ENCODE measurements around the gene AGXT. TPM values are rescaled to one million over a fixed set of nuclear protein-coding genes. Genes with fewer than 3 reads are reported as not detected.

AGXT gene
- 1 to 10 TPM in 1 of 2 donors, under 1 TPM in 1; 0.59 to 3.0 TPM for total RNA-seq
- long read RNA-seq, partial matches to known transcripts: 1 of 4 reads
- long read RNA-seq, other reads (novel, unspliced or antisense): 1 of 4 reads

DNA sequence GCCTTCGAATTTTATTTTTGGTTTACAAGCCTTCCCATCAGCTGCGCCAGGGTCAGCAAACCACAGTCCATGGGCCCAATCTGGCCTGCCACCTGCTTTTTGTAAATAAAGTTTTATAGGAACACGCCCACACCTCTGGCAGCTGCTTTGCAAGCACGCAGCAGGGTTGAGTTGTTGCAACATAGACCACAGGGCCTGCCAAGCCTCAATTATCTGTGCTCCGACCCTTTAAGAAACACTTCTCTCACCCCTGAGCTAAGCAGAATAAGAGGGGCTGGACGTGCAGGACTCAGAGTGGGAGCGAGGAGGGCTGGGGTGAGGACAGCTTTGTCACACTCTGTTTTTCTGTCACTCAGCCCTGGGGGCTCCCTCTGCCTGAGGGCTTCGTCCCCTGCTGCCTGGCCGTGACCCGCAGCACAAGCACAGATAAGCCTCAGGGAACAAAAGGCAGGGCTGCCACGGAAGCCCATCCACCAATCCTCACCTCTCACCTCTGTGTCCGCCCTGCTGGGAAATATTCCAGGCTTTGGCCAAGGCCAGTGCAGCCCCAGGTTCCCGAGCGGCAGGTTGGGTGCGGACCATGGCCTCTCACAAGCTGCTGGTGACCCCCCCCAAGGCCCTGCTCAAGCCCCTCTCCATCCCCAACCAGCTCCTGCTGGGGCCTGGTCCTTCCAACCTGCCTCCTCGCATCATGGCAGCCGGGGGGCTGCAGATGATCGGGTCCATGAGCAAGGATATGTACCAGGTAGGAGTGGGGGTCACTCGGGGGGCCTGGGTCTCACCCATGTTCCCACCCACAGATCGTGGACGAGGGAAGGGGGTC lies at the start of gene AGXT:
AGXT (plus strand) TSS at position 539 of the 823 bp plus-strand sequence; CDS start at position 581, 42 bp downstream.
- peak; percentile 72 to 80 for DNase-seq
- intact Hi-C loops (cut with DNase I, micrococcal nuclease): no loop called here
- peak; percentile 88 for ATAC-seq

DNA sequence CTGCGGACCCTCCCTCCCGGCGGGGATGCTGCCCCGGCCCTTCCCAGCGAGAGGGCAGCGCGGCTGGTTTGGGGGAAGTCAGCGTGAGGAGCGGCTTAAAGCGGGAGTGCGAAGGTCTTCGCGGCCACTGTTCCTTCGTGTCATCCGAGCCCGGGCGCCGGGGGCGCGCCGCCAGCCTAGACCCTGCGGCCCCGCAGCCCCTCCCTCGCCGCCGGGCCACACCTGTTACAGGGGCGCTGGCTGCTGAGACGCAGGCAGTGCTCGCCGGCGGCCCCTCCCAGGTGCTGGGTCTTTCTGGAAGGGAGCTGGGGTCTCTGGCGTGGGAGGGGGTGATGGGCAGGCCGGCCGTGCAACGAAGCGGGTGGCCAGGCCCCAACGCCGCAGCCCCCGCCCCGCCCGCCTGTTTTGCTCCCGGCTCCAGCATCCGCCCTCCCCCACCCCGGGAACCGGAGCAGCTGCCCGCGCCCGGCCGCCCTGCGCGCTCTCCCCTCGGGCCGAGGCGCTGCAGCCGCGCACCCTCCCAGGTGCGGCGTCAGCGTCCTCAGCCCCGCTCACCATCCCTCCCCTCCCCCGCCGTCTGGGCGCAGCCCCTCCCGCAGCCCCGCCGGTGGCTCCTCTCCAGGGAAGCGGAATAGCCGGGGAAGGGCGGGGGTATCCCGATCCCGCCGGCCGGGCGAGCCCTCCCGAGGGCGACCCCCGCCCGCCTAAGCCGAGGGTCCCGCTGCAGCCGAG lies 49.3 kb upstream of the AGXT start:
- no peak for ATAC-seq
- no peak for DNase-seq
- intact Hi-C loops (cut with DNase I, micrococcal nuclease): no loop called here

GRCh38 chr2:240819858-240820606 lies 48.6 kb upstream of the AGXT start, which contains the start of gene KIF1A:
Gene KIF1A, minus strand, starts transcription at chr2:240820219. Its CDS starts 22,467 bp downstream, at chr2:240797752.
- DNase-seq: no peak
- no peak for ATAC-seq
- intact Hi-C loops (cut with DNase I, micrococcal nuclease): no loop called here

DNA sequence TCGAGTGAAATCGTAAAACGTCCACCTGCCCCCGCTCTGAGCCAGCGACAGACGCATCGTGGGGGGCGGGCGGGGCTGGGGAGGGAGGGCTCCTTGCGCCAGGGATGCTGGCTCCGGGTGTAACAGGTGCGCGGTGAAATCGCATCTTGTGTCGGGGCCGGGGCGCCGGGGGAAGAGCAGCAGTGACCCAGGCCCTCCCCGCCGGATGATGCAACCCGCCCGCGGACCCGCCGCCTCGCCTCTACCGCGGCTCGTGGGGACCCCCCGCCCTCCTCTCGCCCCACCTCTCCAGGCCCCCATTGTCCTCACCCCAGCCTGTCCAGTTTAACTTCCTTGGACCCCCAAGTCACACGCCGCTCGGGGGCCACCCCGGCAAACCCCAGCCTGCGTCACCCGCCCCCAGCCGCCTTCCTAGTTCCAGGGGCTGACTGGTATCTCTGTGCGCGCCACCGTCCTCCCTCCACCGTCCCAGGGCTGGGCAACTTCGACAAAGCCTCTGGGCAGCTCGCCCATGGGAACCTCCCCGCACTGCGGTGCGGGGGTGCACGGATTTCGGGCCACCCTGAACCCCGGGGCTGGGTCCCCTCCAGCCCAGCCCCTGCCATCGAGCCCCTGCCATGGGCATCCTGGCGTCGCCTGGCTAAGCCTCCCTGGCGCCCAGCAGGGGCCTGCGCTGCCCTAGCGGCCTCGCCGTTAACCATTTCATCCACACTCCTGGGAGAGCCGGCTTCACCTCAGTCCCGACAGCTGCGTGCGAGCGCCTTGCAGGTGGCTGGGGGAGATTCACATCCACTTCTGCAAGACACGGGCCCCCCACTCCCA lies 47.8 kb upstream of the AGXT start:
- intact Hi-C loops (cut with DNase I, micrococcal nuclease): no loop called here
- DNase-seq: no peak
- ATAC-seq: no peak

DNA sequence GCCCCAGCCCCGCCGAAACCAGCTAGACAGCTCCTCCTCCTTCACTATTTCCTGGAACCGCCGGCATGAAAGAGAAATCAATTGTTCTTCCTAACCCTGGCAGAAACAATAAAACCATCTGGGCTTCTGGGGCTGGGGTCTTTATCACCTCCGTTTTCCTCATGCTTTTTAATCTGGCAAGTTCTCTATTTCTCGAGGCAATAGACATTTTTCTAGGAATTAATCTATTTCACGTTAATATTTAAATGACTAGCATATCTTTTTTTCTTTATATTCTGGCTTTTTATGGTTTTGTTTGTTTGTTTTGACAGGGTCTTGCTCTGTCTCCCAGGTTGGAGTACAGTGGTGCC lies 47.2 kb upstream of the AGXT start:
- intact Hi-C loops (cut with DNase I, micrococcal nuclease): no loop called here
- no peak for DNase-seq
- ATAC-seq: no peak

GRCh38 chr2:240822280-240822847 lies 46.3 kb upstream of the AGXT start:
- DNase-seq (no peak), ATAC-seq (no peak)
- intact Hi-C loops (cut with DNase I, micrococcal nuclease): no loop called here

GRCh38 chr2:240823449-240824336 lies 44.9 kb upstream of the AGXT start:
- ATAC-seq (no peak), DNase-seq (no peak)

DNA sequence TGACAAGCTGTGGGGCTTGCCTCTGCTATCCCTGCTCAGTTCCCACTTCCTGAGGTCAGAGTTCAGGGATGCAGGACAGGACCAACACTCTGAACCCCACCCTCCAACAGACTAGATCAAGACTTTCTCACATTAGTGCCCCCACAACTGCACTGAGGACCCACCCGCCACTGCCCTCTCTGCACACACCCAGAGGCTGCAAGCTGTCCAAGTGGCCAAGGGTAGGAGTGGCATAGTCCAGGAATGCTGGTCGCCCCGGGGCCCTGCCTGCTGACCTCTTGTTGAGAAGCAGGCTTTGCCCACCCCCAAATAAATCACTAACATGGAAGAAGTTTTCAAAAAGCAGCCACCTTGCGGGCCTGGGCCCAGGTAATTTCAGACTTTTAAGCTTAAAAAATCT lies 43.1 kb upstream of the AGXT start:
- DNase-seq: no peak
- intact Hi-C loops (cut with DNase I, micrococcal nuclease): no loop called here
- ATAC-seq: no peak

More at GRCh38 chr2:240823449-240824336, 44.9 kb upstream of the AGXT start:
- intact Hi-C loops (cut with DNase I, micrococcal nuclease): no loop called here

GRCh38 chr2:240831594-240832204 lies 36.9 kb upstream of the AGXT start:
- DNase-seq (peak in 1 of 2 donors; percentile 26), ATAC-seq (no peak)
- intact Hi-C loops (cut with DNase I, micrococcal nuclease): no loop called here

- DNase-seq: peak; percentile 93 to 96
- peak; percentile 97 for ATAC-seq
- intact Hi-C loops (cut with DNase I, micrococcal nuclease): no loop called here
These were observed 36.4 kb upstream of the AGXT start for GRCh38 chr2:240832205-240832727.

- intact Hi-C loops (cut with DNase I, micrococcal nuclease): no loop called here
- DNase-seq (peak in 1 of 2 donors; percentile 20), ATAC-seq (no peak)
These were observed 35.6 kb upstream of the AGXT start for GRCh38 chr2:240832921-240833494.

GRCh38 chr2:240833724-240834285 lies 34.8 kb upstream of the AGXT start:
- DNase-seq: no peak
- intact Hi-C loops (cut with DNase I, micrococcal nuclease): no loop called here
- no peak for ATAC-seq

GRCh38 chr2:240834377-240834975 lies 34.1 kb upstream of the AGXT start:
- no peak for ATAC-seq
- intact Hi-C loops (cut with DNase I, micrococcal nuclease): no loop called here
- no peak for DNase-seq

DNA sequence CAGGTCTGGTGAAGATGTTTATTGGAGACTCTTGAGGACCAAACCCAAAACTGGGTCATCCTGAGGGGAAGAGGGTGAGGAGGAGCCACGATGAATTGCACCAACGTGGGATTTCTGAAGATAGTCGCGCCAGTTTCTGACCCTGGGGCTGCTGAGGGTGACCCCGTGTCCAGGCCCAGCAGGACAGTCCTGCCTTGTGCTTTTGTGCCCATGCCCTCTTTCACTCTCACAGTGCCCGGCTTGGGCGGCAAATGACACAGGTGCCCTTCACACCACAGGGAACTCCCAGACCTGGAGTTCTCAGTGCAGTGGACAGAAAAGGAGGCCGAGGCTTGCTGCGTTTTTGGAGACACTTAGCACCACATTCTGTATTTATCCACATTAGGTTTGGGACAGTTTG lies 33.1 kb upstream of the AGXT start:
- DNase-seq (no peak), ATAC-seq (no peak)
- intact Hi-C loops (cut with DNase I, micrococcal nuclease): no loop called here

DNA sequence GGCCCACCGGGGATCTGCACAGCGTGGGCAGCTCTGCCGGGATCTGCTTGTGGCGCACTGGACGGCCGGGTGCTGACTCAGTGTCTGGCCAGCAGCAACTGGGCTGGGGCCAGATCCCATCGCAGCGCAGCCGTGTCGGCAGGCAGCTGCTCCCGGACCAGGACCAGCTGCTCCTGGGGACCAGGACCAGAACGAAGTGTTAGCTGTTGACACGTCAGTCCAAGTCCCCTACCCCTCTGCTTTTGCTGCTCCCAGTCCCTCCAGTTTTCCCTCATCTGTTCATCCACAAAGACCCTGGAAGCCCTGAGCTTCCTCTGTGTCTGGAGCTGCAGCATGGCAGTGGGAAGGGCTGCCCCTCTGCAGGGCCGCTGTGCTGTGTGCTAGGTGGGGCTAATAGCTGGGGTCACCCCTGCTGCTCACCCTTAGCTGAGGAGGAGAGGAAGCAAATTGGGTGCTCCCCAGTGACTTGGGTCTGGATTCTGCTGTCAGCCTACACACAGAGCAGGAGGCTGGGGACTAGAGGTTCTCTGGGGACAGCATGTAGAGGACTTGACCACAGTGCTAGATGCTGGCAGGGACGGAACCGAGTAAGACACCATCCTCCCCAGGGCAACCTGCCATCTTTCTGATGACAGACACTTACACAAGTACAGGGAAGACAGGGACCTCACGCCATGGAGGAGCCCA lies 31.7 kb upstream of the AGXT start:
- ATAC-seq (no peak), DNase-seq (no peak)
- intact Hi-C loops (cut with DNase I, micrococcal nuclease): no loop called here

Measured in left colon (tissue), 2 donors.